NT2/D1 (cell line): Measurements from ENCODE around the gene TMCC2.

Experiments
- SUZ12 ChIP-seq: IDR thresholded peaks from 2 replicates; pipeline ENCODE4 v1.6.1; 2011; ENCODE audit not compliant: insufficient read length, insufficient read depth; ENCODE audit errors: extremely low read depth
- YY1 ChIP-seq: IDR thresholded peaks from 2 replicates; pipeline ENCODE4 v1.6.1; 2011; ENCODE audit not compliant: insufficient read length, insufficient read depth
- ZNF274 ChIP-seq: IDR thresholded peaks from 2 replicates; pipeline ENCODE4 v1.6.1; 2011; ENCODE audit warnings: mild to moderate bottlenecking, low read depth, low read length

DNA sequence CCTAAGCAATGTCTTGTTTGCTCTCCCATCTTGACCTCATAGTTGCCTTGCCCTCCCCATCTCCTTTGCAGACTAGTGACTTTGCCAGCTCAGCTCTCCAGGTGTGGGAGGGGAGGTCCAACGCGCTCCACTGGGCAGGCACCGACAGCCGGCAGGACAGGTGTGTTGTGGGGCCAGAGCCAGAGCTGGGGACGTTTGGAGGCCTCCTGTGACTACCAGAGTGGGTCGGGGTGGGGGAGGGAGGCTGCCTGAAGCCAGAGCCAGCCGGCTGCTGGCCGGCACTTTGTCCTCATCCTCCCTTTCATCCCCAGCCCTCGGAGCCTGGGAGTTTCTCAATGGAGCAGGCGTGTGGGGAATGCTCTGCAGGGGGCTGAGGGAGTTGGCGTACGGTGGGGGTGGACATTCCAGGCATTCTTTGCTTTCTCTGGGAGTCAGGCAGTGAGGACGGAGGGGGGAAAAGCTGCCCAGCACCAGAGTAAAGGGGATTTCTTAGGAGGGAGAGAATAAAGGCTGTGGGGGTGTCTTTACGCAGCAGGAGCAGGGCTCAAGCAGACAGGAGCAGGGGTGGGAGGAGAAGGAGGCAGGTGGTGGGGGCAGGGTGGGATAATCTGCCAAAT lies 73.6 kb downstream of the TMCC2 start:
- TF ChIP-seq YY1 = no peak
- TF ChIP-seq SUZ12 = no peak
- TF ChIP-seq ZNF274 = no peak
